ENCODE results near the gene PRSS16. TPM values are rescaled to one million over a fixed set of nuclear protein-coding genes. Genes with fewer than 3 reads are reported as not detected.
"Not testable (repeated sequence)": the region's sequence is repeated elsewhere in the genome, so short reads cannot be mapped to it uniquely, and the experiment has no call there.

PRSS16 gene
- total and polyA plus RNA-seq, 3 experiments from 2014 or later: 0.35 to 1.5 (median 0.55) TPM

GRCh38 chr6:27213544-27214125 lies 33.9 kb upstream of the PRSS16 start:
- Histone ChIP-seq H3K27ac (ENCODE audit: low read depth, low read length) (peak overlapping the region; percentile 64), H3K36me3 (ENCODE audit: insufficient read depth, low read length) (no peaks in the 10 kb centered on the region), H3K27me3 (ENCODE audit: insufficient read depth, low read length, poor library complexity, severe bottlenecking) (no peaks in the 10 kb centered on the region), H3K4me1 (ENCODE audit: insufficient read depth, low read length) (no peaks in the 10 kb centered on the region), H3K9me3 (ENCODE audit: low read length) (no peaks in the 10 kb centered on the region), H3K4me3 (ENCODE audit: low read length) (no peak overlapping the region)
- Mint-ChIP-seq H3K9me3 (peaks cover 0 to 8% (median 6%) of the 10 kb centered on the region in 5 donors), H3K36me3 (no peaks in the 10 kb centered on the region), H3K27ac (no peak overlapping the region), H3K4me3 (no peak overlapping the region), H3K27me3 (peaks cover 50 to 69% of the 10 kb centered on the region in 2 donors), H3K4me1 (peaks cover 0 to 1% (median 0%) of the 10 kb centered on the region in 3 donors)
- ChIA-PET CTCF (no interaction called here), POLR2A (no interaction called here)
- no peak for DNase-seq

GRCh38 chr6:27214126-27214601 lies 33.3 kb upstream of the PRSS16 start:
- CTCF ChIA-PET: no interaction called here
- no peaks in the 10 kb centered on the region for H3K27me3 ChIP-seq (ENCODE audit: insufficient read depth, low read length, poor library complexity, severe bottlenecking)

GRCh38 chr6:27216874-27217273 lies 30.6 kb upstream of the PRSS16 start:
- H3K36me3 Mint-ChIP-seq: no peaks in the 10 kb centered on the region
- Histone ChIP-seq H3K27me3 (ENCODE audit: insufficient read depth, low read length, poor library complexity, severe bottlenecking) (no peaks in the 10 kb centered on the region), H3K9me3 (ENCODE audit: low read length) (no peaks in the 10 kb centered on the region), H3K27ac (ENCODE audit: low read depth, low read length) (no peak overlapping the region), H3K4me1 (ENCODE audit: insufficient read depth, low read length) (no peaks in the 10 kb centered on the region), H3K36me3 (ENCODE audit: insufficient read depth, low read length) (no peaks in the 10 kb centered on the region), H3K4me3 (ENCODE audit: low read length) (no peak overlapping the region)
- H3K4me1 Mint-ChIP-seq: peaks cover 0 to 1% (median 0%) of the 10 kb centered on the region in 3 donors
- POLR2A ChIA-PET: no interaction called here
- no peak overlapping the region for H3K27ac Mint-ChIP-seq
- no peak for DNase-seq
- CTCF ChIA-PET: no interaction called here
- H3K9me3 Mint-ChIP-seq: peaks cover 0 to 15% (median 8%) of the 10 kb centered on the region in 5 donors
- H3K4me3 Mint-ChIP-seq: no peak overlapping the region
- peaks cover 47 to 61% of the 10 kb centered on the region in 2 donors for H3K27me3 Mint-ChIP-seq

More at GRCh38 chr6:27214126-27214601, 33.3 kb upstream of the PRSS16 start:
- Mint-ChIP-seq H3K36me3 (no peaks in the 10 kb centered on the region), H3K4me1 (peaks cover 0 to 1% (median 0%) of the 10 kb centered on the region in 3 donors), H3K27me3 (peaks cover 47 to 69% of the 10 kb centered on the region in 2 donors), H3K4me3 (no peak overlapping the region), H3K9me3 (peaks cover 0 to 8% (median 7%) of the 10 kb centered on the region in 5 donors), H3K27ac (peak overlapping the region in 1 of 8 donors; percentile 57)
- POLR2A ChIA-PET: no interaction called here
- Histone ChIP-seq H3K9me3 (ENCODE audit: low read length) (no peaks in the 10 kb centered on the region), H3K36me3 (ENCODE audit: insufficient read depth, low read length) (no peaks in the 10 kb centered on the region), H3K4me3 (ENCODE audit: low read length) (no peak overlapping the region), H3K4me1 (ENCODE audit: insufficient read depth, low read length) (no peaks in the 10 kb centered on the region), H3K27ac (ENCODE audit: low read depth, low read length) (peak overlapping the region; percentile 64)
- DNase-seq: no peak

GRCh38 chr6:27222971-27223370 lies 24.5 kb upstream of the PRSS16 start:
- H3K36me3 Mint-ChIP-seq; H3K4me1 Mint-ChIP-seq; H3K4me3 Mint-ChIP-seq; H3K27ac Mint-ChIP-seq; H3K36me3 ChIP-seq (ENCODE audit: insufficient read depth, low read length); H3K4me1 ChIP-seq (ENCODE audit: insufficient read depth, low read length); CTCF ChIA-PET; H3K27me3 ChIP-seq (ENCODE audit: insufficient read depth, low read length, poor library complexity, severe bottlenecking); H3K9me3 ChIP-seq (ENCODE audit: low read length); H3K27ac ChIP-seq (ENCODE audit: low read depth, low read length); H3K4me3 ChIP-seq (ENCODE audit: low read length); POLR2A ChIA-PET; DNase-seq: not testable (repeated sequence)
- peaks cover 24 to 64% of the 10 kb centered on the region in 2 donors for H3K27me3 Mint-ChIP-seq
- H3K9me3 Mint-ChIP-seq: peaks cover 0 to 14% (median 4%) of the 10 kb centered on the region in 5 donors

- no peak overlapping the region for H3K27ac Mint-ChIP-seq
- no peak overlapping the region for H3K27ac ChIP-seq (ENCODE audit: low read depth, low read length)
- H3K4me3 ChIP-seq (ENCODE audit: low read length): no peak overlapping the region
- H3K27me3 ChIP-seq (ENCODE audit: insufficient read depth, low read length, poor library complexity, severe bottlenecking): peaks cover 4% of the 10 kb centered on the region
- no peaks in the 10 kb centered on the region for H3K4me1 ChIP-seq (ENCODE audit: insufficient read depth, low read length)
- H3K4me3 Mint-ChIP-seq: no peak overlapping the region
- H3K27me3 Mint-ChIP-seq: peaks cover 34 to 70% of the 10 kb centered on the region in 2 donors
- no peaks in the 10 kb centered on the region for H3K9me3 ChIP-seq (ENCODE audit: low read length)
- DNase-seq: no peak
- peaks cover 0 to 14% (median 2%) of the 10 kb centered on the region in 5 donors for H3K9me3 Mint-ChIP-seq
- no peaks in the 10 kb centered on the region for H3K36me3 ChIP-seq (ENCODE audit: insufficient read depth, low read length)
- CTCF ChIA-PET: no interaction called here
- peaks cover 0 to 5% (median 0%) of the 10 kb centered on the region in 3 donors for H3K4me1 Mint-ChIP-seq
- no peaks in the 10 kb centered on the region for H3K36me3 Mint-ChIP-seq
- POLR2A ChIA-PET: no interaction called here
Observed at GRCh38 chr6:27224729-27225128, 22.8 kb upstream of the PRSS16 start.

GRCh38 chr6:27228963-27229477 lies 18.5 kb upstream of the PRSS16 start:
- CTCF ChIA-PET: no interaction called here
- H3K27me3 Mint-ChIP-seq: peaks cover 48 to 77% of the 10 kb centered on the region in 2 donors
- DNase-seq: no peak
- H3K4me1 Mint-ChIP-seq: peaks cover 0 to 5% (median 0%) of the 10 kb centered on the region in 3 donors
- no peaks in the 10 kb centered on the region for H3K36me3 ChIP-seq (ENCODE audit: insufficient read depth, low read length)
- peaks cover 10% of the 10 kb centered on the region for H3K27me3 ChIP-seq (ENCODE audit: insufficient read depth, low read length, poor library complexity, severe bottlenecking)
- no peak overlapping the region for H3K4me3 ChIP-seq (ENCODE audit: low read length)
- peaks cover 0 to 5% (median 0%) of the 10 kb centered on the region in 3 donors for H3K36me3 Mint-ChIP-seq
- no peaks in the 10 kb centered on the region for H3K4me1 ChIP-seq (ENCODE audit: insufficient read depth, low read length)
- POLR2A ChIA-PET: no interaction called here
- H3K9me3 Mint-ChIP-seq: peaks cover 0 to 15% (median 4%) of the 10 kb centered on the region in 5 donors
- peak overlapping the region; percentile 28 for H3K27ac ChIP-seq (ENCODE audit: low read depth, low read length)
- no peak overlapping the region for H3K27ac Mint-ChIP-seq
- H3K9me3 ChIP-seq (ENCODE audit: low read length): no peaks in the 10 kb centered on the region
- no peak overlapping the region for H3K4me3 Mint-ChIP-seq

- ChIA-PET CTCF (no interaction called here), POLR2A (no interaction called here)
- no peak overlapping the region for H3K27ac ChIP-seq (ENCODE audit: low read depth, low read length)
- no peak overlapping the region for H3K4me3 ChIP-seq (ENCODE audit: low read length)
- no peak overlapping the region for H3K27ac Mint-ChIP-seq
- peaks cover 0 to 5% (median 0%) of the 10 kb centered on the region in 3 donors for H3K36me3 Mint-ChIP-seq
- H3K9me3 ChIP-seq (ENCODE audit: low read length): no peaks in the 10 kb centered on the region
- H3K9me3 Mint-ChIP-seq: peaks cover 0 to 16% (median 4%) of the 10 kb centered on the region in 5 donors
- no peak overlapping the region for H3K4me3 Mint-ChIP-seq
- H3K36me3 ChIP-seq (ENCODE audit: insufficient read depth, low read length): no peaks in the 10 kb centered on the region
- peaks cover 21% of the 10 kb centered on the region for H3K27me3 ChIP-seq (ENCODE audit: insufficient read depth, low read length, poor library complexity, severe bottlenecking)
- peaks cover 0 to 7% (median 5%) of the 10 kb centered on the region in 3 donors for H3K4me1 Mint-ChIP-seq
- H3K27me3 Mint-ChIP-seq: peaks cover 53 to 78% of the 10 kb centered on the region in 2 donors
- H3K4me1 ChIP-seq (ENCODE audit: insufficient read depth, low read length): no peaks in the 10 kb centered on the region
- DNase-seq: no peak
Observed at GRCh38 chr6:27230758-27231111, 16.8 kb upstream of the PRSS16 start.

GRCh38 chr6:27234576-27234975 lies 12.9 kb upstream of the PRSS16 start:
- POLR2A ChIA-PET: no interaction called here

More at GRCh38 chr6:27234576-27234975, 12.9 kb upstream of the PRSS16 start:
- no peaks in the 10 kb centered on the region for H3K9me3 ChIP-seq (ENCODE audit: low read length)
- Mint-ChIP-seq H3K27ac (peak overlapping the region in 1 of 8 donors; percentile 46), H3K27me3 (peaks cover 74 to 84% of the 10 kb centered on the region in 2 donors), H3K4me3 (peak overlapping the region in 1 of 7 donors; percentile 9), H3K4me1 (peaks cover 10 to 29% (median 15%) of the 10 kb centered on the region in 3 donors), H3K36me3 (peaks cover 0 to 5% (median 1%) of the 10 kb centered on the region in 3 donors), H3K9me3 (peaks cover 6 to 43% (median 30%) of the 10 kb centered on the region in 5 donors)
- H3K4me1 ChIP-seq (ENCODE audit: insufficient read depth, low read length): no peaks in the 10 kb centered on the region
- H3K36me3 ChIP-seq (ENCODE audit: insufficient read depth, low read length): no peaks in the 10 kb centered on the region
- no peak for DNase-seq
- H3K27me3 ChIP-seq (ENCODE audit: insufficient read depth, low read length, poor library complexity, severe bottlenecking): peaks cover 48% of the 10 kb centered on the region
- no peak overlapping the region for H3K27ac ChIP-seq (ENCODE audit: low read depth, low read length)
- CTCF ChIA-PET: no interaction called here
- H3K4me3 ChIP-seq (ENCODE audit: low read length): no peak overlapping the region
